ENCODE measurements around the gene KHDC1L. TPM values are rescaled to one million over a fixed set of nuclear protein-coding genes. Genes with fewer than 3 reads are reported as not detected.

KHDC1L gene
- total and polyA plus RNA-seq, 2 experiments from 2014 or later, result not detected

GRCh38 chr6:73203098-73203497 lies 22.2 kb downstream of the KHDC1L start:
- DNase-seq (ENCODE audit: low spot score) (no peak), ATAC-seq (no peak)
- Histone ChIP-seq H3K79me2 (replicated peaks; ENCODE audit: insufficient read depth) (no peaks in the 10 kb centered on the region), H4K20me1 (replicated peaks; ENCODE audit: insufficient read depth) (no peaks in the 10 kb centered on the region), H2AFZ (no peak overlapping the region), H3F3A (replicated peaks; ENCODE audit: low read depth) (no peaks in the 10 kb centered on the region), H3K36me3 (ENCODE audit: insufficient read depth) (no peaks in the 10 kb centered on the region), H3K4me2 (no peak overlapping the region), H3K4me3 (no peak overlapping the region), H3K4me1 (ENCODE audit: insufficient read depth) (peaks cover 23% of the 10 kb centered on the region), H3K27me3 (ENCODE audit: insufficient read depth) (no peaks in the 10 kb centered on the region), H3K27ac (ENCODE audit: low read depth) (no peak overlapping the region), H3K9me2 (ENCODE audit: insufficient read depth) (0 out of 2 replicates have a peak, but pooled peaks cover 2% of the 10 kb centered on the region)
- TF ChIP-seq JUNB (IDR thresholded peaks at IDR 0.05; ENCODE audit: unreplicated experiment) (no peak), CTCF (conservative IDR thresholded peaks at IDR 0.05; ENCODE audit: low read depth in 2 of 2) (no peak), ZNF331 (CRISPR knock-in tag; IDR thresholded peaks at IDR 0.05; ENCODE audit: low read depth) (no peak), POLR2AphosphoS5 (IDR thresholded peaks at IDR 0.05; ENCODE audit: low read depth) (no peak), ZNF114 (CRISPR knock-in tag; IDR thresholded peaks at IDR 0.05) (no peak), EZH2phosphoT487 (IDR thresholded peaks at IDR 0.05; ENCODE audit: unreplicated experiment) (no peak), ZNF462 (CRISPR knock-in tag; IDR thresholded peaks at IDR 0.05) (no peak), ETS1 (IDR thresholded peaks at IDR 0.05) (no peak), STAT1 (IDR thresholded peaks at IDR 0.05; ENCODE audit: unreplicated experiment) (no peak)
- TF ChIP-seq, protein P1, sequence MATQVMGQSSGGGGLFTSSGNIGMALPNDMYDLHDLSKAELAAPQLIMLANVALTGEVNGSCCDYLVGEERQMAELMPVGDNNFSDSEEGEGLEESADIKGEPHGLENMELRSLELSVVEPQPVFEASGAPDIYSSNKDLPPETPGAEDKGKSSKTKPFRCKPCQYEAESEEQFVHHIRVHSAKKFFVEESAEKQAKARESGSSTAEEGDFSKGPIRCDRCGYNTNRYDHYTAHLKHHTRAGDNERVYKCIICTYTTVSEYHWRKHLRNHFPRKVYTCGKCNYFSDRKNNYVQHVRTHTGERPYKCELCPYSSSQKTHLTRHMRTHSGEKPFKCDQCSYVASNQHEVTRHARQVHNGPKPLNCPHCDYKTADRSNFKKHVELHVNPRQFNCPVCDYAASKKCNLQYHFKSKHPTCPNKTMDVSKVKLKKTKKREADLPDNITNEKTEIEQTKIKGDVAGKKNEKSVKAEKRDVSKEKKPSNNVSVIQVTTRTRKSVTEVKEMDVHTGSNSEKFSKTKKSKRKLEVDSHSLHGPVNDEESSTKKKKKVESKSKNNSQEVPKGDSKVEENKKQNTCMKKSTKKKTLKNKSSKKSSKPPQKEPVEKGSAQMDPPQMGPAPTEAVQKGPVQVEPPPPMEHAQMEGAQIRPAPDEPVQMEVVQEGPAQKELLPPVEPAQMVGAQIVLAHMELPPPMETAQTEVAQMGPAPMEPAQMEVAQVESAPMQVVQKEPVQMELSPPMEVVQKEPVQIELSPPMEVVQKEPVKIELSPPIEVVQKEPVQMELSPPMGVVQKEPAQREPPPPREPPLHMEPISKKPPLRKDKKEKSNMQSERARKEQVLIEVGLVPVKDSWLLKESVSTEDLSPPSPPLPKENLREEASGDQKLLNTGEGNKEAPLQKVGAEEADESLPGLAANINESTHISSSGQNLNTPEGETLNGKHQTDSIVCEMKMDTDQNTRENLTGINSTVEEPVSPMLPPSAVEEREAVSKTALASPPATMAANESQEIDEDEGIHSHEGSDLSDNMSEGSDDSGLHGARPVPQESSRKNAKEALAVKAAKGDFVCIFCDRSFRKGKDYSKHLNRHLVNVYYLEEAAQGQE (IDR thresholded peaks at IDR 0.05; ENCODE audit: unreplicated experiment), result no peak
- Mint-ChIP-seq H3K9me3 (peaks cover 29% of the 10 kb centered on the region), H3K27me3 (ENCODE audit: insufficient read depth, low read depth, poor library complexity) (peaks cover 11% of the 10 kb centered on the region), H3K27ac (no peak overlapping the region), H3K36me3 (ENCODE audit: low read depth) (peaks cover 16% of the 10 kb centered on the region; the same call in 2 of the 3 replicates), H3K4me3 (no peak overlapping the region), H3K4me1 (peaks cover 26% of the 10 kb centered on the region)
